Coronary artery (tissue), 2 donors: Measurements from ENCODE around the gene ANXA1.

Experiments used
- DNase-seq: peaks from one replicate; pipeline ENCODE4 v3.0.0-alpha.2; 2017; ENCODE audit warnings: low spot score
- H3K27ac ChIP-seq, 2 donors: fragments of 200-600 bp; sonication (generic); one replicate each; pipeline ENCODE4 v1.5.1; 2016 to 2019
- H3K4me3 ChIP-seq: fragments of 200-600 bp; sonication (generic); 2 replicates; pipeline ENCODE4 v1.5.1; 2016; ENCODE audit warnings: mild to moderate bottlenecking, moderate library complexity
- CTCF ChIP-seq: fragments of 200-600 bp; sonication (generic); IDR thresholded peaks from one replicate; pipeline ENCODE4 v1.5.1; 2019; ENCODE audit warnings: antibody characterized with exemption

The ANXA1 gene

GRCh38 chr9:73152543-73152844 is 829 bp downstream of the ANXA1 start:
- DNase-seq = no peak
- Histone ChIP-seq H3K4me3 (peak overlapping the region; percentile 71), H3K27ac (peak overlapping the region; percentile 47 to 87)
- no peak for TF ChIP-seq CTCF

- H3K4me3 ChIP-seq = peak overlapping the region; percentile 71
- no peak for TF ChIP-seq CTCF
- H3K27ac ChIP-seq = peak overlapping the region; percentile 47 to 87
- DNase-seq = no peak
These were observed 1.3 kb downstream of the ANXA1 start for GRCh38 chr9:73152953-73153352.

GRCh38 chr9:73153793-73154227 is 2.1 kb downstream of the ANXA1 start:
- no peak for TF ChIP-seq CTCF
- Histone ChIP-seq H3K27ac (peak overlapping the region; percentile 47 to 87), H3K4me3 (peak overlapping the region; percentile 71)
- DNase-seq = no peak

GRCh38 chr9:73154271-73154670 is 2.6 kb downstream of the ANXA1 start:
- TF ChIP-seq CTCF = no peak
- no peak for DNase-seq
- Histone ChIP-seq H3K27ac (peak overlapping the region; percentile 47 to 87), H3K4me3 (peak overlapping the region; percentile 71)

GRCh38 chr9:73154722-73155121 is 3.1 kb downstream of the ANXA1 start:
- no peak for TF ChIP-seq CTCF
- DNase-seq = no peak
- H3K4me3 ChIP-seq = peak overlapping the region; percentile 71
- H3K27ac ChIP-seq = peak overlapping the region; percentile 47 to 69

GRCh38 chr9:73155377-73155776 is 3.7 kb downstream of the ANXA1 start:
- DNase-seq = no peak
- no peak for TF ChIP-seq CTCF
- Histone ChIP-seq H3K27ac (no peak overlapping the region), H3K4me3 (peak overlapping the region; percentile 71)

GRCh38 chr9:73155968-73156864 is 4.6 kb downstream of the ANXA1 start:
- no peak for TF ChIP-seq CTCF
- Histone ChIP-seq H3K4me3 (peak overlapping the region; percentile 51), H3K27ac (peak overlapping the region in 1 of 2 donors; percentile 17)
- DNase-seq = no peak
